ENCODE results near the gene SLC2A9. TPM values are rescaled to one million over a fixed set of nuclear protein-coding genes. Genes with fewer than 3 reads are reported as not detected.

SLC2A9 gene
- total RNA-seq, 2 donors from 2014 or later, result 0.95 to 1.9 TPM

DNA sequence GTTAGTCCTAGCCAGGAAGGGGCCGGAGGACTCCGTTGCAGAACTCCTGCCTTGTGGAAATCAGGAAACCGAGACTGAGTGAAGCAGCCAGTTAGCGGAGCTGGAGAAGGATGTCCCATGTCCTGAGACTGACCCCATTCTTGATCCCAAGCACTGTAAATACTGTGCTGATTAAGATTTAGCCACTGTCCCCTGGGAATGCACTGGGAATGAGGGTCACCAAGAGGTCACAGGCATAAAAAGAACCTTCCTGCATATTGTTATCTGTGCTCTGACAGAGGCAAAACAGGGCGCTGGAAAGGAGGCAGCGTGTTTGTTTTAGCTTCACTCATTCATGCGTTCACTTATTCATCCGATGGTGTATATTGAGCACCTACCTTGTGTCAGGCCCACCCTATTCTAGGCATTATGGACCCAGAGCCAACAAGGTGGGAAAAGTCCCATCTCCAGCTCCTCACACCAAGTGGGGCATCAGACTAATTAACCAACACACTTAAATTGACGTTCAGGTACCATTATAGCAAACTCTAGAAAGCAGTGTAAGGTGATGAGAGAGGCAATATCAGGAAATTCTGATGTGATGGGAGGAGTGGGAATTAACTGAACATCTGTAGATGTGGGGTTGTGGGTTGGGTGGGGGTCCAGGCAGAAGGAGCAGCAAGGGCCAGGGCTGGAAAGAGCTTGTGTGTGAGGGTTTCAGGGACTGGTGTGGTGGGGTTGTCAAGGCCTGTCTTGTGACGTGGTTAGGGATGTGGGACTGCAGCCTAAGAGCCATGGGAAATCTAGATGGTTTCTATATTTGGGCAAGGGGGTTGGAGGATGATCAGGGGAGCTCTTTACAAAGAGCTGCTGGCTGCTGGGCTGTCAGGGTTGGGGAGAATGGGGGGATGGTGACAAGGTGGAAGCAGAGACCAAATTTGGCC, 10.6 kb upstream of the SLC2A9 start:
- Histone ChIP-seq H3K9ac (ENCODE audit: extremely low read depth, low read length, poor library complexity, severe bottlenecking) (no peak overlapping the region), H3K27ac (ENCODE audit: low read depth, low read length) (peak overlapping the region; percentile 75), H3K4me3 (ENCODE audit: low read length) (no peak overlapping the region), H3K9me3 (ENCODE audit: control insufficient read depth, low read length) (no peaks in the 10 kb centered on the region), H3K27me3 (ENCODE audit: control insufficient read depth, insufficient read depth, low read length, poor library complexity, severe bottlenecking) (no peaks in the 10 kb centered on the region), H3K36me3 (ENCODE audit: control insufficient read depth, insufficient read depth, low read length) (no peaks in the 10 kb centered on the region), H3K4me1 (ENCODE audit: control insufficient read depth, insufficient read depth, low read length) (peaks cover 9% of the 10 kb centered on the region)
- peak; percentile 59 for DNase-seq
- Mint-ChIP-seq H3K9me3 (peaks cover 2% of the 10 kb centered on the region), H3K4me1 (peaks cover 17% of the 10 kb centered on the region), H3K4me3 (no peak overlapping the region), H3K27me3 (ENCODE audit: insufficient read depth) (no peaks in the 10 kb centered on the region), H3K27ac (no peak overlapping the region), H3K36me3 (ENCODE audit: low read depth) (no peaks in the 10 kb centered on the region)
- TF ChIP-seq, protein P1, sequence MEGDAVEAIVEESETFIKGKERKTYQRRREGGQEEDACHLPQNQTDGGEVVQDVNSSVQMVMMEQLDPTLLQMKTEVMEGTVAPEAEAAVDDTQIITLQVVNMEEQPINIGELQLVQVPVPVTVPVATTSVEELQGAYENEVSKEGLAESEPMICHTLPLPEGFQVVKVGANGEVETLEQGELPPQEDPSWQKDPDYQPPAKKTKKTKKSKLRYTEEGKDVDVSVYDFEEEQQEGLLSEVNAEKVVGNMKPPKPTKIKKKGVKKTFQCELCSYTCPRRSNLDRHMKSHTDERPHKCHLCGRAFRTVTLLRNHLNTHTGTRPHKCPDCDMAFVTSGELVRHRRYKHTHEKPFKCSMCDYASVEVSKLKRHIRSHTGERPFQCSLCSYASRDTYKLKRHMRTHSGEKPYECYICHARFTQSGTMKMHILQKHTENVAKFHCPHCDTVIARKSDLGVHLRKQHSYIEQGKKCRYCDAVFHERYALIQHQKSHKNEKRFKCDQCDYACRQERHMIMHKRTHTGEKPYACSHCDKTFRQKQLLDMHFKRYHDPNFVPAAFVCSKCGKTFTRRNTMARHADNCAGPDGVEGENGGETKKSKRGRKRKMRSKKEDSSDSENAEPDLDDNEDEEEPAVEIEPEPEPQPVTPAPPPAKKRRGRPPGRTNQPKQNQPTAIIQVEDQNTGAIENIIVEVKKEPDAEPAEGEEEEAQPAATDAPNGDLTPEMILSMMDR (conservative IDR thresholded peaks at IDR 0.05), result no peak
- WGBS, 2 experiments (ENCODE audit: insufficient coverage in 1 of 2, insufficient read length in 1 of 2), result 82 to 83% methylated on average over 6 to 10 of the region's 10 CpGs

DNA sequence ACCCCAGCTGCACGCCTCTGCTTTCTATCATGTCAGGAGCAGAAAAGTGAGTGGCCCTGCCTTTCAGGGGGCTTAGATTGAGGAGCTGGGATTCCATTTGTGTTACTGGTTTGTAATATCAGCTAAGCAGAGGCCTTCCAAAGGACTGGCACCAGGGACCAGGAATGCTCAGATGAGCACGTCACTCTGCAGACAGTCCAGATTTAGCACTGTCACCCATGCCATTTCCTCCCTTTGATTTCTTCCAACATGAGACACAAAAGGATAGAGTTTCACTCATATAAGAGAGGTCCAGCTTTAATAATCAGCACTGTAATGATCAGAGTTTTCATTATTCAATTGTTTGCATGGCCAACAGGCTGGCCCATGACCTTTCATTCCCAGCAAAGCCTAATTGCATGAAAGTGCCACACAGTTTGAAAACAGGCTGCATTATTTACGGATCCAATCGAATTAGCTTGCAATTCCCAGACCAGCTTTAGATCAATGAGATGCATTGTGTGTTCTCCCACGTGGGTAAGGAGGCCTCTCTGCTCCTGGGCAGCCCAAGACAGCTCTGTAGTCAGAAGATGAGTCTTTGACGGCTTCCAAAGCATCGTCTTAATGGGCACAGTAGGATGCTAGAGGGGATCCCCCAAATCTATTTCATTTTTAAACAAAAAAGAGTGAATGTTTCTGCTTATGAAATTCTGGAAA, 9.8 kb upstream of the SLC2A9 start:
- Mint-ChIP-seq H3K4me1 (peaks cover 17% of the 10 kb centered on the region), H3K9me3 (peaks cover 2% of the 10 kb centered on the region), H3K4me3 (no peak overlapping the region), H3K36me3 (ENCODE audit: low read depth) (no peaks in the 10 kb centered on the region), H3K27me3 (ENCODE audit: insufficient read depth) (peaks cover under 1% of the 10 kb centered on the region), H3K27ac (no peak overlapping the region)
- TF ChIP-seq, protein P1 (conservative IDR thresholded peaks at IDR 0.05), result no peak
- H3K27ac ChIP-seq (ENCODE audit: low read depth, low read length), result peak overlapping the region; percentile 75
- peaks cover 9% of the 10 kb centered on the region for H3K4me1 ChIP-seq (ENCODE audit: control insufficient read depth, insufficient read depth, low read length)
- H3K36me3 ChIP-seq (ENCODE audit: control insufficient read depth, insufficient read depth, low read length), result no peaks in the 10 kb centered on the region
- DNase-seq, result peak; percentile 22
- 91 to 92% methylated on average over 4 to 7 of the region's 7 CpGs for WGBS, 2 experiments (ENCODE audit: insufficient coverage in 1 of 2, insufficient read length in 1 of 2)
- no peak overlapping the region for H3K4me3 ChIP-seq (ENCODE audit: low read length)
- no peaks in the 10 kb centered on the region for H3K27me3 ChIP-seq (ENCODE audit: control insufficient read depth, insufficient read depth, low read length, poor library complexity, severe bottlenecking)
- H3K9ac ChIP-seq (ENCODE audit: extremely low read depth, low read length, poor library complexity, severe bottlenecking), result no peak overlapping the region
- no peaks in the 10 kb centered on the region for H3K9me3 ChIP-seq (ENCODE audit: control insufficient read depth, low read length)

DNA sequence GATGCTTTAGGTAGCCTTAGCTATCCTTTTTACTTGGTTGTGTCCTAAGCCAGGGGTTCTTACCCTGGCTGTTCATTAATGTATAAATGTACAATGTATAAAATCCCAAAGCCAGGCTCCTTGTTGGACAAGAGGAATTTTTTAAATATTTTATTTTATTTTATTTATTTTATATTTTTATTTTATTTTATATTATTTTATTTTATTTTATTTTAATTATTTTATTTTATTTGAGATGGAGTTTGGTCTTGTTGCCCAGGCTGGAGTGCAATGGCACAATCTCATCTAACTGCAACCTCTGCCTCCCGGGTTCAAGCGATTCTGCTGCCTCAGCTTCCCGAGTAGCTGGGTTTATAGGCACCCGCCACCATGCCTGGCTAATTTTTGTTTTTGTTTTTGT, 8.1 kb upstream of the SLC2A9 start:
- DNase-seq, result no peak
- Mint-ChIP-seq H3K4me1 (peaks cover 17% of the 10 kb centered on the region), H3K27me3 (ENCODE audit: insufficient read depth) (peaks cover 8% of the 10 kb centered on the region), H3K4me3 (no peak overlapping the region), H3K36me3 (ENCODE audit: low read depth) (no peaks in the 10 kb centered on the region), H3K9me3 (peaks cover 2% of the 10 kb centered on the region), H3K27ac (no peak overlapping the region)
- no peak overlapping the region for H3K27ac ChIP-seq (ENCODE audit: low read depth, low read length)
- no peaks in the 10 kb centered on the region for H3K36me3 ChIP-seq (ENCODE audit: control insufficient read depth, insufficient read depth, low read length)
- H3K9ac ChIP-seq (ENCODE audit: extremely low read depth, low read length, poor library complexity, severe bottlenecking), result no peak overlapping the region
- H3K9me3 ChIP-seq (ENCODE audit: control insufficient read depth, low read length), result no peaks in the 10 kb centered on the region
- TF ChIP-seq, protein P1 (conservative IDR thresholded peaks at IDR 0.05), result no peak
- no peaks in the 10 kb centered on the region for H3K27me3 ChIP-seq (ENCODE audit: control insufficient read depth, insufficient read depth, low read length, poor library complexity, severe bottlenecking)
- no peak overlapping the region for H3K4me3 ChIP-seq (ENCODE audit: low read length)
- peaks cover 9% of the 10 kb centered on the region for H3K4me1 ChIP-seq (ENCODE audit: control insufficient read depth, insufficient read depth, low read length)
- 80 to 87% methylated on average over 2 to 4 of the region's 4 CpGs for WGBS, 2 experiments (ENCODE audit: insufficient coverage in 1 of 2, insufficient read length in 1 of 2)

Measured in endodermal cell (in vitro differentiated cells).